HG03575 (cell line): ENCODE results near the gene RAB11FIP3.

Source experiments
- ATAC-seq: cut with Tn5 transposase; IDR thresholded peaks from one replicate; pipeline ENCODE4 v1.9.1; 2021; ENCODE audit not compliant: unreplicated experiment, insufficient number of reproducible peaks, low FRiP score; ENCODE audit errors: extremely low read depth

RAB11FIP3 gene

GRCh38 chr16:535446-536405 is 110.3 kb downstream of the RAB11FIP3 start:
- no peak for ATAC-seq

GRCh38 chr16:536746-537145 is 111.3 kb downstream of the RAB11FIP3 start:
- ATAC-seq: no peak

DNA sequence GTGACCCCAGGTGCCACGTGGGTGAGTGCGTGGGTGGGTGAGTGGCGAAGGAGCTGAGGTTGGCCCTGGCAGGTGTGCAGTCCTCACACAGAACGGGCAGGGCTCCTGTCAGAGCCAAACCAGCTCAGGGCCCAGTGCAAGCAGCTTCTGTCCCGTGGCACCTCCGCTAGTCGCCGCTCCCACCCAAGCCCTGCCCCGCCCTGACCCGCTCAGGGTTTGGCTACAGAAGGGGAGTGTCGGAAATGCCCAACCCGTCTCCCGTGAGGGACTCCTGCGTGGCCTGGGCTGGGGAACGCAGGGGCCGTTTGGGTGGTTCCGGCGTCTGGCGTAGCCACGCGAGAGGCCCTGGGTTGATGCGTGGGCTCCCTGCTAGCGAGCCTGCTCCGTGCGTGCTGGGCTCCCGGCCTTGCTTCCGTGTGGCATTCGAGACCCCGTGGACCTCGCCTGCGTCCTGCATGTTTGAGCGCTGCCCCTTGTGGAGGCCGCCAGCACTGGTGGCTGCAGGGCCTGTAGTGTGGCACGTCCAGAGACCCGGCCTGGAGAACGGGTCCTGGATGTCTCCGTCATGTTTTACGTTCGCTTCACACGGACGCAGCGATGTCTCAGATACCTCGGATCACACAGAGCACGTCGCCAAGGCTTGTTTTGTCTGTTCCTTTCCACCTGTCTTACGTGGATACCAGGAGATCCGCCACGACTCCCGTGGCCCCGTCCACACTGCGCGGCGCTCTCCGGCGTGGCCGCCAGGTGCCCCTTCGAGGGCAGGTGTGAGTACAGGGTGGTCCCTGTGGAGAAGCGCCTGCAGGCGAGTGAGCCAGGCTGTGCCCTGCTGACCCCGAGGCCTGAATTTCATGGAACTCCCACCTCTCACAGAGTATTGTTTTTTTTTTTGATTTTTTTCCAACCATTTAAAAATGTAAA is 112.2 kb downstream of the RAB11FIP3 start:
- ATAC-seq: no peak

DNA sequence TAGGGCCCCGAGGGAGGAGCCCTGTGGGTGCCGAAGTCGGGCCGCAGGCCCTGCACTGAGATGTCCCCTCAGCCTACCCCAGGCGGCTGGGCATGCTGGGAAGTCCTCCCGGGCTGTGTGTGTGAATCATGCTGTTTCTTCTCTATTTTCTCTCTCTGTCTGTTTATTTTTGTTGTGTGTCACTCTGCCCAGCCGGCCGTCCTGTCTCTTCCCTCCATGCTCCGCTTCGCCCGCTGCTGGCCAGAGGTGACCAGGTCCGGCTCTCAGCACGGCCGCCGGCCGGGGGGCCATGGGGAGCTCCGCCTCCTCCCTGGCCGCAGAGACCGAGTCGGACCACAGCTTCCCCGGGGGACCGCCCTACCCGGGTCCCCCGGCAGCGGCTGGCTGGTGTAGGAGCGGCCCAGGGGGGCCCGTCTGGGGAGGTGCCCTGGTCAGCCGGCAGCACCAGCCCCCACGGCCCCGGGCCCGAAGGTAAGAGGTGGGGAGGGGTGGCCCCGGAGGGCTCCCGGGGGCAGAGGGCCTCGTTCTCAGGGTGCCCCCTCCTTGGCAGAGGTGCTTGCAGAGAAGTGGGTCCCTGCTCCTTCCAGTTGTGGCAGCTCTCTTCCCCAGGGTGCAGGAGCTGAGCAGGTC is 114.6 kb downstream of the RAB11FIP3 start:
- ATAC-seq: no peak

DNA sequence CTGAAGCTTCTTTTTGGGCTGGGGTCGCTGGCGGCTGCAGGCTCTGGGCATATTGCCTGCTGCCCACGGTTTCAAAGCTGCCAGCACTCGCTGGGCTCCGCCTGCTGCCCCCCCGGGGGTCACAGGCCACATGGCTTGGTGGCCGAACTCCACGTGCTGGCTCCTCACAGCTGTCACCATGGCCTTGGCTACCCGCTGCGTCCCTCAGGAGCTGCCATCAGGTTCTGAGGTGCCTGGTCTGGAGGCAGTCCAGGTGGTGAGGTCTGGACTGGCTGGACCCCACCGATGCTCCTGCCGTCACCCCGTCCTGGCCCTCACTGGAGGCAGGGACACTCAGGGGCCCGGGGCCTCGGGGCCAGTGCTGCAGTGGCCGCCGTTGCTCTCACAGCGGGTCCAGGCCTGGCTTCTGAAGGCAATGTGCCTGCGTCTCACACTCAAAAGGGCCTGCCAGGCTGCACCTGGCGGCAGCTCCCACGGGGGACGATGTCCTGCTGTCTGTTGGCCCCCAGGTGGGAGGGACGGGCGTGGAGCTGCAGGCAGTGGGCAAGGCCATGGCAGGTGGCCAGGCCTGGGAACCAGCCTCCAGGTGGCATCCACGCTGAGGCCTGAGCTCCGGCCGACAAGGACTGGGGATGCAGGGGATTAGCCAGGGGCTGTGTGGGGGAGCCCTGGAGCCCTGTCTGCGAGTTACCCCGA is 115.3 kb downstream of the RAB11FIP3 start:
- ATAC-seq: no peak

DNA sequence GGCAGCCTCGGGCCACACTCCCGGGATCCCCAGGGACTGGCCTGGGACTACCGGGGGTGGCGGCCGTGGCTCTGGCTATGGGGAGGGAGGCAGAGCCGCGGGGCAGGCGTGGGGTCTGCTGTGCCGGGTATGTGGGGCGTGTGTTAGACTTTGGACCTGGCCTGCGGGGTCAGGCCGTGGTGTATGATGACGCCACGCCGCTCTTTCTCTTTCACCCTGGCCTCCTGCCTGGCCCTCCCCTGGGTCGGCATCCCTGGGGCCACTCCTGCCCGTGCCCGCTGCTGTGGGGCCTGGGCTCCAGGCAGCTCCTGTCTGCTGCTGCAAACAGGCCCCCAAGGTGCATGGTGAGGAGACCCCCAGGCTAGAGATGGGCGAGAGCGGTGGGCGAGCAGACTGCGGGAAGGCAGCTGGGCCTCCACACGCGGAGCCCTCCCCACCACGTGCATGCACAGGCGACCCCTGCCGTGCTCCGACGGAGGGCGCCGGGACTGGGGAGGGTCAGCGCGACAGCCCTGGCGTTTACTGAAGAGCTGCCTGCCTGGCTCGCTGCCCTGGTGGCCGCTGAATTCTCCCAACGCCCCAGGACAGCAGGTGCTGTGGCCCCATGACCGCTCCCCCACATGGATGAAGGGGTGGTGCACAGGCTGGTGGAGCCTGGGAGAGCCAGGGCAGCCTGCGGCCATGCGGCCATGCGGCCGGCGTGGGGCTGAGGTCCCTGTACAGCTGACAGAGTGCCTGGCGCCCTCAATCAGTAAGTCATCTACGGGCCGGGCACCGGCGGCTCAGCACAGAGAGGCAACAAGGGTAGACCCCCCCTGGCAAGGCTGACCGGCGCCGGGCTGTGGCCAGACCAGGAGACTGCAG is 118.1 kb downstream of the RAB11FIP3 start:
- no peak for ATAC-seq

- ATAC-seq: no peak
Measured at GRCh38 chr16:544517-544916, 119.1 kb downstream of the RAB11FIP3 start.

GRCh38 chr16:546909-547770 is 121.7 kb downstream of the RAB11FIP3 start:
- no peak for ATAC-seq

DNA sequence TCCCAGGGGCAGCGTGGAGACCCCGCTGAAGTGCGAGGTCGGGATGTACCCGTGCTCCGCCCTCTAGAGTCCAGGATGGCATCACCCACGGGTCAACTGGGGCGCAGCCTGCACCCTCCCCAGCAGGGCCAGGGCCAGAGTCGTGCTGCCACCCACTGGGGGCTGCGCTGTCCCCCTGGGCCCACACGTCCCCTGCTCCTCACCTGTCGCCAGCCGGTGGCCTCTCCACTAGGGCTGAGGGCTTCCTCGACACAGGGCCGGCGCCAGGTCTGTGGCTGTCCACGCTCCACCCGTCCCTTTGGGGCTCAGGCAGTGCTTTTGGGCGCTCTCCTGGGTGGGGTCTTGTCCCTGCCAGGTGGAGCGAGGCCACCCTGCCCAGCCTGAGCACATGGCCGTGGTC is 123.1 kb downstream of the RAB11FIP3 start:
- no peak for ATAC-seq

- no peak for ATAC-seq
Measured at GRCh38 chr16:549544-550263, 124.3 kb downstream of the RAB11FIP3 start.

GRCh38 chr16:551210-551609 is 125.8 kb downstream of the RAB11FIP3 start:
- ATAC-seq: no peak

DNA sequence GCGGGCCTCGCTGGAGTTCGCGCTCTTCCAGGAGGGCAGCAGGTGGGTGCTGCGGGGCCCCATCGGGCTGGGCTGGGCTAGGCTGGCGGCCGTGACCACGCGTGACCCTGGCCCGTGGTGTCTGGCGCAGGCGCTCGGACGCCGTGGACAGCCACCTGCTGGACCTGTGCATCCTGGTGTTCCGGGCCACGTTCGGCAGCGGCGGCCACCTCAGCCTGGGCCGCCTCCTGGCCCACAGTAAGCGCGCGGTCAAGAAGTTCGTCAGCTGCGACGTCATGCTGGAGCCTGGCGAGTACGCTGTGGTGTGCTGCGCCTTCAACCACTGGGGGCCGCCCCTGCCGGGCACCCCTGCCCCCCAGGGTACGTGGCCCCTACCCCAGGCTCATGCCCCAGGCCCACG is 126.7 kb downstream of the RAB11FIP3 start:
- ATAC-seq: no peak

DNA sequence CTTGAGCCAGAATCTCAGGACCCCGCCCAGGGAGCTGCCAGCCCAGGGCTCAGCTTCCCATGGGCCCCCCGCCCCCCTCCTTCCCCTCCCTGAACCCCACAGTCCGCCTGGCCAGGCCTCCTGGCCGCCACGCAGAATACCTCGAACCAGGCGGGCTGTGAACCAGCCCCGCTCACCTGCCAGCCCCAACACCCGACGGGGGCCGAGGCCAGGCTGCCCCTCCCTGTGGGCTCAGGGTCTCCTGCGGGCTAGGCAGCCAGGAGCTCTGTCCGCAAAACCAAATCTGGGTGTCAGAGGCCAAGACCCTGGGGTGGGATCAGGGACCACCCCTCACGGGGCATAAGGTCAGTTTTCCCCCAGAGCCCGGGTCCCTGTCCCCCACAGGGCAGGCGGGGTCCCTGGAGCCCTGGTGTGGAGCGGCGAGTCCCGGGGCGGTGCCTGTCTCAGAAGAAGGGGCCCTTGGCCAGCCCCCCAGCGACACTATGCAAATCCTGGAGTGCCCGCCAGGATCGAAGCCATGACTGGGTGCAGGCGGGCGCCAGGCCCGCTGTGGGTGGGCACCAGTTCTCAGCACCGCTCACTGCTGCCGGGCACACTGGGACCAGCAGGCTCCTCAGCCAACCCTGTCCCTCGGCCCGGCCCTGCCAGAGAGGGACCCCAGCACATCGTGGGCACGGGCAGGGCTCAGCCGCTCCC is 128.3 kb downstream of the RAB11FIP3 start:
- no peak for ATAC-seq

DNA sequence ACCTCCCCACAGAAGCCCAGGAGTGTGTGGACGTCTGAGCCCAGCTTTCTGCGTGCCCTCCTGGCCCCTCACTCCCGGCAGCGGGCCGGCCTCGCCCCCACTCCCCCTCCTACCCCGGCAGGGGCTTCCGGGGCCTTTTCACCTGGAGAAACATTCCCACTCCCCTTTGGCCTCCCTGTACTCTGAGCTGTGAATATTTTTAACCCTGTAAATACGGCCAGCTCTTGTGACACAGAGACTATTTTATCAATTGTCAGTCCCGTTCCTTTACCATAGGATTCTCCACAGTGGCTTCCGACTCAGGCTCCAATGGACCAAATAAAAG is 128.8 kb downstream of the RAB11FIP3 start:
- no peak for ATAC-seq

GRCh38 chr16:554640-555365 is 129.4 kb downstream of the RAB11FIP3 start:
- no peak for ATAC-seq
